ENCODE measurements around the gene RBM39.
A peak's percentile ranks its signal among the peaks of the same experiment; 100 is the strongest.
"Not testable (repeated sequence)": the region's sequence is repeated elsewhere in the genome, so short reads cannot be mapped to it uniquely, and the experiment has no call there.

RBM39 gene

GRCh38 chr20:35708502-35708901, 33.6 kb downstream of the RBM39 start:
- no peaks in the 10 kb centered on the region for H3K27me3 ChIP-seq (ENCODE audit: insufficient read depth, low read depth)
- H3K36me3 ChIP-seq (ENCODE audit: insufficient read depth): peaks cover 63% of the 10 kb centered on the region; the same call in 1 of the 2 replicates
- 0 out of 2 replicates have a peak overlapping the region, but pooled peaks have one; percentile 1 for H3K27ac ChIP-seq
- no peak overlapping the region for H3K9ac ChIP-seq
- TF ChIP-seq, protein P1, sequence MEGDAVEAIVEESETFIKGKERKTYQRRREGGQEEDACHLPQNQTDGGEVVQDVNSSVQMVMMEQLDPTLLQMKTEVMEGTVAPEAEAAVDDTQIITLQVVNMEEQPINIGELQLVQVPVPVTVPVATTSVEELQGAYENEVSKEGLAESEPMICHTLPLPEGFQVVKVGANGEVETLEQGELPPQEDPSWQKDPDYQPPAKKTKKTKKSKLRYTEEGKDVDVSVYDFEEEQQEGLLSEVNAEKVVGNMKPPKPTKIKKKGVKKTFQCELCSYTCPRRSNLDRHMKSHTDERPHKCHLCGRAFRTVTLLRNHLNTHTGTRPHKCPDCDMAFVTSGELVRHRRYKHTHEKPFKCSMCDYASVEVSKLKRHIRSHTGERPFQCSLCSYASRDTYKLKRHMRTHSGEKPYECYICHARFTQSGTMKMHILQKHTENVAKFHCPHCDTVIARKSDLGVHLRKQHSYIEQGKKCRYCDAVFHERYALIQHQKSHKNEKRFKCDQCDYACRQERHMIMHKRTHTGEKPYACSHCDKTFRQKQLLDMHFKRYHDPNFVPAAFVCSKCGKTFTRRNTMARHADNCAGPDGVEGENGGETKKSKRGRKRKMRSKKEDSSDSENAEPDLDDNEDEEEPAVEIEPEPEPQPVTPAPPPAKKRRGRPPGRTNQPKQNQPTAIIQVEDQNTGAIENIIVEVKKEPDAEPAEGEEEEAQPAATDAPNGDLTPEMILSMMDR (conservative IDR thresholded peaks at IDR 0.05; ENCODE audit: low read depth, low read length): no peak
- H3K4me3 ChIP-seq (IDR thresholded peaks at IDR 0.05; ENCODE audit: insufficient read depth, low read depth, low read length): no peak overlapping the region
- peaks cover 56% of the 10 kb centered on the region for H3K79me2 ChIP-seq (ENCODE audit: insufficient read depth, low read depth)
- H4K20me1 ChIP-seq (ENCODE audit: insufficient read depth): peaks cover 7% of the 10 kb centered on the region; the same call in 1 of the 2 replicates
- H3K4me1 ChIP-seq (ENCODE audit: low read depth, poor library complexity, severe bottlenecking): peaks cover 14% of the 10 kb centered on the region
- no peak overlapping the region for H3K4me2 ChIP-seq
- H2AFZ ChIP-seq (ENCODE audit: low read depth): no peak overlapping the region

- not testable (repeated sequence) for H3K27me3 ChIP-seq (ENCODE audit: insufficient read depth, low read depth); H3K27ac ChIP-seq; H3K9ac ChIP-seq; H3K4me3 ChIP-seq (IDR thresholded peaks at IDR 0.05; ENCODE audit: insufficient read depth, low read depth, low read length); H4K20me1 ChIP-seq (ENCODE audit: insufficient read depth); H2AFZ ChIP-seq (ENCODE audit: low read depth); H3K4me2 ChIP-seq
- Histone ChIP-seq H3K4me1 (ENCODE audit: low read depth, poor library complexity, severe bottlenecking) (peaks cover 18% of the 10 kb centered on the region), H3K36me3 (ENCODE audit: insufficient read depth) (peaks cover 59% of the 10 kb centered on the region; the same call in 1 of the 2 replicates), H3K79me2 (ENCODE audit: insufficient read depth, low read depth) (peaks cover 56% of the 10 kb centered on the region)
Observed at GRCh38 chr20:35706591-35707529, 35.2 kb downstream of the RBM39 start.

DNA sequence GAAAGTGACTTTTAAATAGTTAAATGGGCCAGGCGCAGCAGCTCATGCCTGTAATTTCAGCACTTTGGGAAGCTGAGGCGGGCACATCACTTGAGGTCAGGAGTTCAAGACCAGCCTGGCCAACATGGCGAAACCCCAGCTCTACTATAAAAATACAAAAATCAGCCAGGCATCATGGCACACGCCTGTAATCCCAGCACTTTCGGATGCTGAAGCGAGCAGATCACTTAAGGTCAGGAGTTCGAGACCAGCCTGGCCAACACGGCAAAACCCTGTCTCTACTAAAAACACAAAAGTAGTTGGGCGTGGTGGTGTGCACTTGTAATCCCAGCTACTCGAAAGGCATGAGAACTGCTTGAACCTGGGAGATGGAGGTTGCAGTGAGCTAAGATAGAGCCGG, 36.2 kb downstream of the RBM39 start:
- not testable (repeated sequence) for H3K4me2 ChIP-seq; H4K20me1 ChIP-seq (ENCODE audit: insufficient read depth); H2AFZ ChIP-seq (ENCODE audit: low read depth); H3K27me3 ChIP-seq (ENCODE audit: insufficient read depth, low read depth); H3K4me3 ChIP-seq (IDR thresholded peaks at IDR 0.05; ENCODE audit: insufficient read depth, low read depth, low read length); H3K9ac ChIP-seq; H3K27ac ChIP-seq
- H3K36me3 ChIP-seq (ENCODE audit: insufficient read depth): peaks cover 51% of the 10 kb centered on the region; the same call in 1 of the 2 replicates
- H3K79me2 ChIP-seq (ENCODE audit: insufficient read depth, low read depth): peaks cover 55% of the 10 kb centered on the region
- peaks cover 27% of the 10 kb centered on the region for H3K4me1 ChIP-seq (ENCODE audit: low read depth, poor library complexity, severe bottlenecking)

DNA sequence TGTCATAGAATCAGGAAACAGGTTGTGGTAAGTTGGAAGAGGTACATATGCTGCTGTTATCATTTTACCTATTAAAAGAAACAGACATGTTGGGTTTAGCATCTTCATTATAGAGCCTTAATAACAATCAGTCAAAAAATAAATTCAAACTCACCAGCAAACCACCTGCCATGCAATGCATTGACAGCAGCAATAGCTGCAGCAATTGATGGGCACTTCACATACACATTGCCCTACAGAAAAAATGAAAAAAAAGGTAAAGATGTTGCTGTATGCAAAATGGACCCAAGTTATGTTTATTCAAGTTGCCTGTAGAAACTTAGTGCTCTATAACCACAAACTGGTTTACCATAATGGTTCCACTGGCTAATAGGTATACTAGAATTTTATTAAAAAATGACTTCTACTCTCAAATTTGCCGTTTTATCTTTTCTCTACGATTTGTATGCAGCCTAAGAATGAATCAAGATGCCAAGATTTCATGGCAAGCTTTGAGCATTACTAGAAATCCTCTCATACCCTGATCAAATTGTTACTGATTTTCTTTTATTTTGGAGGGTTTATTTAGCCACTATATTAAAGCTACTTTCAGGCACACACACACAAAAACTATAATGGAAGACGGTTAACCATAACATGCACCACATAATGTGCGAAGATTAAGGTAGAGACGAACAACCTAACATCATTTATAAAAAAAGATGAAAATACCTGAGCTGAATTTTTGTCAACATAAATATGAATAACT, 37.4 kb downstream of the RBM39 start:
- H3K79me2 ChIP-seq (ENCODE audit: insufficient read depth, low read depth): peaks cover 51% of the 10 kb centered on the region
- peaks cover 51% of the 10 kb centered on the region; the same call in 1 of the 2 replicates for H3K36me3 ChIP-seq (ENCODE audit: insufficient read depth)
- TF ChIP-seq, protein P1 (conservative IDR thresholded peaks at IDR 0.05; ENCODE audit: low read depth, low read length): no peak
- no peak overlapping the region for H3K27ac ChIP-seq
- H4K20me1 ChIP-seq (ENCODE audit: insufficient read depth): no peaks in the 10 kb centered on the region; the same call in 1 of the 2 replicates
- no peak overlapping the region for H3K4me2 ChIP-seq
- no peak overlapping the region for H3K4me3 ChIP-seq (IDR thresholded peaks at IDR 0.05; ENCODE audit: insufficient read depth, low read depth, low read length)
- H3K4me1 ChIP-seq (ENCODE audit: low read depth, poor library complexity, severe bottlenecking): peaks cover 36% of the 10 kb centered on the region
- no peak overlapping the region for H3K9ac ChIP-seq
- no peaks in the 10 kb centered on the region for H3K27me3 ChIP-seq (ENCODE audit: insufficient read depth, low read depth)
- H2AFZ ChIP-seq (ENCODE audit: low read depth): no peak overlapping the region

Data from KMS-11 (cell line).